Spleen (tissue), 11 donors: ENCODE measurements around the gene LYRM4. TPM values are rescaled to one million over a fixed set of nuclear protein-coding genes. Genes with fewer than 3 reads are reported as not detected.

Experiments used
- DNase-seq: peaks from one replicate; pipeline ENCODE4 v3.0.0-alpha.2; 2020
- H3K27ac ChIP-seq, 8 donors: fragments of 200-600 bp; sonication (generic) in 7 of 8; 1 replicate in 4 of 8; 2 replicates in 4 of 8; pipeline versions ENCODE4 v1.5.0 to v1.8.0; 2016 to 2021; ENCODE audit warnings: inconsistent platforms in 4 of 8, mild to moderate bottlenecking in 4 of 8, moderate library complexity in 1 of 8
- H3K27me3 ChIP-seq, 7 donors: fragments of 200-600 bp; sonication (generic) in 6 of 7; replicated peaks in 1 of 7; 1 replicate in 4 of 7; 2 replicates in 3 of 7; pipeline versions ENCODE4 v1.5.0 to v1.8.0; 2016 to 2021; ENCODE audit warnings: inconsistent platforms in 3 of 7, mild to moderate bottlenecking in 1 of 7
- H3K36me3 ChIP-seq, 6 donors: fragments of 200-600 bp; sonication (generic) in 5 of 6; 1 replicate in 4 of 6; 2 replicates in 2 of 6; pipeline versions ENCODE4 v1.5.0 to v1.8.0; 2016 to 2021; ENCODE audit warnings: inconsistent platforms in 2 of 6
- H3K4me1 ChIP-seq, 6 donors: fragments of 200-600 bp; sonication (generic) in 5 of 6; 1 replicate in 3 of 6; 2 replicates in 3 of 6; pipeline versions ENCODE4 v1.5.0 to v1.8.0; 2016 to 2021; ENCODE audit warnings: inconsistent platforms in 3 of 6
- H3K4me3 ChIP-seq, 8 donors: fragments of 200-600 bp; sonication (generic) in 7 of 8; 1 replicate in 4 of 8; 2 replicates in 4 of 8; pipeline versions ENCODE4 v1.5.0 to v1.8.0; 2016 to 2021; ENCODE audit warnings: inconsistent platforms in 4 of 8, mild to moderate bottlenecking in 4 of 8, moderate library complexity in 2 of 8
- H3K9me3 ChIP-seq, 8 donors: fragments of 200-600 bp; sonication (generic) in 7 of 8; 1 replicate in 4 of 8; 2 replicates in 4 of 8; pipeline versions ENCODE4 v1.5.0 to v1.8.0; 2016 to 2021; ENCODE audit warnings: inconsistent platforms in 4 of 8
- POLR2A ChIP-seq, 3 donors: fragments of 450-650 bp; IDR thresholded peaks; one replicate each; pipeline ENCODE4 v1.5.1; 2017; ENCODE audit warnings: antibody characterized with exemption in 3 of 3, mild to moderate bottlenecking in 1 of 3
- POLR2AphosphoS5 ChIP-seq, 3 donors: sonication (generic); formaldehyde crosslinking; IDR thresholded peaks; one replicate each; pipeline ENCODE4 v1.5.1; 2017; ENCODE audit warnings: antibody characterized with exemption in 3 of 3
- WGBS, 5 donors: extraction: QIAGEN DNeasy Blood & Tissue Kit in 3 of 5; methylation state at CpG; one replicate each; pipeline versions ENCODE4 v1.1.5 to v1.1.7; 2013 to 2018; 5-methylcytosine and 5-hydroxymethylcytosine counted together
- intact Hi-C: fragments of 100-400 bp; cut with DNase I; formaldehyde crosslinking; loops from one replicate; pipeline ENCODE4 v1.15.0; 2023; ENCODE audit warnings: low total_unique reads
- polyA plus RNA-seq, 3 donors: library from polyadenylated mRNA; stranded (reverse); fragments of 200-250 nt; gene quantifications; one replicate each; pipeline ENCODE4 v1.2.1, GENCODE V29; 2013
- total RNA-seq, 7 donors: library from RNA; depleted of rRNA in 3 of 7; stranded (reverse); fragments of >200 nt in 3 of 7; fragmentation: NEBNext Ultra II Directional in 4 of 7; extraction: Animal tissue kit (Norgen Biotek cat#: 25700) in 4 of 7; gene quantifications; one replicate each; pipeline versions ENCODE4 v1.1.0 to v1.2.1, GENCODE V29; 2016 to 2021
- TF ChIP-seq, protein P1 (sequence below), 11 experiments: fragments of 200-600 bp in 7 of 11; fragments of 450-650 bp in 4 of 11; sonication (generic) in 4 of 11; IDR thresholded peaks in 8 of 11; conservative IDR thresholded peaks in 3 of 11; 1 replicate in 7 of 11; 2 replicates in 4 of 11; pipeline versions ENCODE4 v1.4.0 to v1.8.0; 2016 to 2021; ENCODE audit warnings: antibody characterized with exemption in 11 of 11, inconsistent platforms in 4 of 11, mild to moderate bottlenecking in 1 of 11
- donor health status: healthy with polysubstance abuse.
- donor health status: DM: no; HTN: no; CAD: no; lungs with moderate emphysema.
- donor health status: DM: no; HTN: no; CAD: no.
- donor health status: Bipolar disorder and iron deficiency.
- donor health status: healthy.
- donor health status: DM: no; HTN: no; CAD: no.
- donor health status: DM: yes; HTN: yes; CAD: no.

Gene LYRM4
- total and polyA plus RNA-seq, 10 donors = 32.1 to 58.1 (median 38.7) TPM

DNA sequence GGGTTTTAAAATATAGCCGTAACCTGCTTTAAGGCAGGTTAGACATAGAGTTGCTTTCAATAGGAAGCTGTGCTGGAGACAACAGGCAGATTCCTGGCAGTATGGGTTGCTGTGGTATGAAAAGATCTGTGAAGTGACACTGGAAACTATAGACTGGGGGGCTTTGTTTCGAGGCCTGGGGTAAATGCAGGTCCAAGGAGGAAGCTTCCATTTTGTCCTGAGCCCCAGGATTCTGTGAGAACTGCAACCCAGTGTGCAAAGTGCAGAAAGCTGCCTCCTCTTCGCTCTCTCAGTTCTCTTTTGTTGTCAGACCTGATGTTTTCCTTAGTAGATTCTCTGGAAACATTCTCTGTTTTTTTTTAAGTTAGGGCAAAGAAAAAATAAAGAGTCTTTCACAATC is 86.9 kb downstream of the LYRM4 start:
- no peak for DNase-seq
- peak overlapping the region in 4 of 8 donors; percentile 1 to 44 (median 13) for H3K4me3 ChIP-seq
- WGBS, 5 donors = 77 to 89% (median 85%) methylated on average over 3 of the region's 3 CpGs
- no peaks in the 10 kb centered on the region for H3K36me3 ChIP-seq
- H3K9me3 ChIP-seq = no peaks in the 10 kb centered on the region
- H3K4me1 ChIP-seq = peaks cover 0 to 41% (median 24%) of the 10 kb centered on the region in 6 donors
- intact Hi-C loops = no loop called here
- TF ChIP-seq POLR2AphosphoS5 (IDR thresholded peaks at IDR 0.05) (no peak), POLR2A (IDR thresholded peaks at IDR 0.05) (no peak)
- TF ChIP-seq, protein P1, sequence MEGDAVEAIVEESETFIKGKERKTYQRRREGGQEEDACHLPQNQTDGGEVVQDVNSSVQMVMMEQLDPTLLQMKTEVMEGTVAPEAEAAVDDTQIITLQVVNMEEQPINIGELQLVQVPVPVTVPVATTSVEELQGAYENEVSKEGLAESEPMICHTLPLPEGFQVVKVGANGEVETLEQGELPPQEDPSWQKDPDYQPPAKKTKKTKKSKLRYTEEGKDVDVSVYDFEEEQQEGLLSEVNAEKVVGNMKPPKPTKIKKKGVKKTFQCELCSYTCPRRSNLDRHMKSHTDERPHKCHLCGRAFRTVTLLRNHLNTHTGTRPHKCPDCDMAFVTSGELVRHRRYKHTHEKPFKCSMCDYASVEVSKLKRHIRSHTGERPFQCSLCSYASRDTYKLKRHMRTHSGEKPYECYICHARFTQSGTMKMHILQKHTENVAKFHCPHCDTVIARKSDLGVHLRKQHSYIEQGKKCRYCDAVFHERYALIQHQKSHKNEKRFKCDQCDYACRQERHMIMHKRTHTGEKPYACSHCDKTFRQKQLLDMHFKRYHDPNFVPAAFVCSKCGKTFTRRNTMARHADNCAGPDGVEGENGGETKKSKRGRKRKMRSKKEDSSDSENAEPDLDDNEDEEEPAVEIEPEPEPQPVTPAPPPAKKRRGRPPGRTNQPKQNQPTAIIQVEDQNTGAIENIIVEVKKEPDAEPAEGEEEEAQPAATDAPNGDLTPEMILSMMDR (IDR thresholded peaks at IDR 0.05 in 8 of 11, conservative IDR thresholded peaks at IDR 0.05 in 3 of 11) = no peak
- no peaks in the 10 kb centered on the region for H3K27me3 ChIP-seq
- peak overlapping the region; percentile 63 to 80 (median 75) for H3K27ac ChIP-seq

DNA sequence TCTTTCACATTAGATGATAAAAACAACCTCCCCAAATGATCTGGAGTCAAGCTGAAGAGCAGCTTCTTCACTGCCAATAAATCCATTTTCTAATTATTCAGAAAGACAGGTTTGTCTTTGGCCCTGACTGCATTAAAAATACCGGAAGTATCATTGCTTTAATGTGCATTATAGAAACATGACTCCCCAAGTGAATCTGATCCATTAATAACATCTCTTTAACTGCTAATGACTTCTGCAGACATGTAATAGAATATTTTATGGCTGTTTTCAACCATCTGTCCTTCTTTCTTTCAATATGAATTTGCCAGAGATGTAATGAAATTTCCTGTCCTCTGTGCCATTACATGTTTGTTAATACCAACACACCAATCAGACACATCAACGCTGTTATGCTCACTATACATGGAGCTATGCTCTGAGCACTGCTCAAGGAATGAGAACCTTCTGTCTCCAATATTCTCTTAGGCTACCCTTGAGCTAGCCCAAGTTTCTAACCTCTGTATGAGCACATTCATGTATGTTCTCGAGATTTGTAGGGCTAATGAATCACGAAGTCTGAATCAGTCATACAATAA is 87.8 kb downstream of the LYRM4 start:
- H3K4me1 ChIP-seq = peaks cover 0 to 35% (median 24%) of the 10 kb centered on the region in 6 donors
- no peaks in the 10 kb centered on the region for H3K27me3 ChIP-seq
- DNase-seq = no peak
- TF ChIP-seq, protein P1 (IDR thresholded peaks at IDR 0.05 in 8 of 11, conservative IDR thresholded peaks at IDR 0.05 in 3 of 11) = no peak
- TF ChIP-seq POLR2A (IDR thresholded peaks at IDR 0.05) (no peak), POLR2AphosphoS5 (IDR thresholded peaks at IDR 0.05) (no peak)
- no peaks in the 10 kb centered on the region for H3K36me3 ChIP-seq
- H3K27ac ChIP-seq = no peak overlapping the region
- WGBS, 5 donors = 88 to 95% (median 94%) methylated on average over 4 of the region's 4 CpGs
- H3K4me3 ChIP-seq = no peak overlapping the region
- intact Hi-C loops = no loop called here
- H3K9me3 ChIP-seq = no peaks in the 10 kb centered on the region

DNA sequence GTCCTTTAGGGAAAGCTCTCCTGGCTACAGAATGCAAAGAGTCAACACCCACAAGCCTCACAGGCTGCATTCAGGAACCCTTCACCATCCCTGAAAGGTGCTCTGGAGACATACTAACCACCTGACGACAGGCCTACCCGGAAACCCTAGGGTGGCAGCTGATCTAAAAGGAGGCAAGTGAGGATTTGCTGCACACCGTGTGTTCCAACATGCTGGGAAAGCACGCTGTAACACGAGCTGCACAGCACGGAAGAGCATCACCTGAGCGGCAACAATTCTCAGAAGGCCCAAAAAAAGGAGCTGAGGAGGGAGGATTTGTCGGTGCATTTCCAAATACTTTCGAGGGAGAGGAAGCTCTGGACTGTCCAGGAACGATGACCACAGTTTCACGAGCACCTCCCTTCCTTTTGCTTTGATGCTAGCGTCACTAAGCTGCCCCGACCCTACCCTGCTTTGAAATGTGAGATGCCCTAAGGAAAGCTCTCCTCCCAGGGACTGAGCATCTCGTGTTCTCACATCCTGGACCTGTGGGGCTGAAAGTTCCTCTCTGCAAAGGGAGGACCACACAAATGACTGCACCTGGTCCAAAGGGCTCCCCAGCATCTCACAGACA is 88.6 kb downstream of the LYRM4 start:
- no peak overlapping the region for H3K4me3 ChIP-seq
- H3K27ac ChIP-seq = no peak overlapping the region
- no peak for TF ChIP-seq POLR2AphosphoS5 (IDR thresholded peaks at IDR 0.05)
- TF ChIP-seq POLR2A (IDR thresholded peaks at IDR 0.05) = no peak
- TF ChIP-seq, protein P1 (IDR thresholded peaks at IDR 0.05 in 8 of 11, conservative IDR thresholded peaks at IDR 0.05 in 3 of 11) = no peak
- no peaks in the 10 kb centered on the region for H3K36me3 ChIP-seq
- H3K4me1 ChIP-seq = peaks cover 0 to 34% (median 24%) of the 10 kb centered on the region in 6 donors
- no peak for DNase-seq
- 69 to 86% (median 75%) methylated on average over 14 of the region's 14 CpGs for WGBS, 5 donors
- no peaks in the 10 kb centered on the region for H3K27me3 ChIP-seq
- no peaks in the 10 kb centered on the region for H3K9me3 ChIP-seq
- intact Hi-C loops = no loop called here

DNA sequence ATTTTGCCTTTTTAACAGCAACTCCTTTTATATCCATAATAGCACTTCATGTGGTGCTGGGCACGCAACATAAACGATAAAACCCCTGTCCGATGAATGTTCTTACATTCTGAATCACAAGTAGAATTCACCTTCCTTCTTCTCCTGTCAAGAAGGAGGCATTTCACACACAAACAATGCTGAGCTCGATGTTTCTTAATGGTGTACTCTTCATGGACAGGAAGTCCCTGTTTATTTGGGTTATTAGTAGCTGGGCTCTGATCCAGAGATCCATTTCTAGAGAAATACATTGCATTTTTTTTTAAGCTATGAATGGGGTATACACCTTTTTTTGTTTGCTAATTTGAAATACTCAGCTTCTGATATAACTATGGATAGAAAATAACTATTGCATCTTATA is 93.2 kb downstream of the LYRM4 start:
- Histone ChIP-seq H3K4me3 (no peak overlapping the region), H3K4me1 (peaks cover 0 to 2% (median 0%) of the 10 kb centered on the region in 6 donors), H3K36me3 (no peaks in the 10 kb centered on the region), H3K9me3 (no peaks in the 10 kb centered on the region), H3K27me3 (no peaks in the 10 kb centered on the region), H3K27ac (no peak overlapping the region)
- TF ChIP-seq POLR2AphosphoS5 (IDR thresholded peaks at IDR 0.05) = no peak
- no peak for TF ChIP-seq POLR2A (IDR thresholded peaks at IDR 0.05)
- TF ChIP-seq, protein P1 (IDR thresholded peaks at IDR 0.05 in 8 of 11, conservative IDR thresholded peaks at IDR 0.05 in 3 of 11) = no peak
- 69 to 81% (median 74%) methylated on average over 4 of the region's 4 CpGs for WGBS, 5 donors
- no peak for DNase-seq
- intact Hi-C loops = no loop called here
